Inflammatory macrophage (primary cell): Measurements from ENCODE around the gene LGALS16.
"Not testable (repeated sequence)": the region's sequence is repeated elsewhere in the genome, so short reads cannot be mapped to it uniquely, and the experiment has no call there.

Source experiments
- DNase-seq, 2 donors: peaks; one replicate each; pipeline ENCODE4 v3.0.0-alpha.2; 2020 to 2022

Gene LGALS16

GRCh38 chr19:39677961-39678889 lies 22.5 kb downstream of the LGALS16 start:
- DNase-seq = peak; percentile 36 to 51

GRCh38 chr19:39679056-39679790 lies 23.5 kb downstream of the LGALS16 start:
- no peak for DNase-seq

- no peak for DNase-seq
These were observed 24.1 kb downstream of the LGALS16 start for GRCh38 chr19:39679791-39680168.

GRCh38 chr19:39680593-39680992 lies 24.9 kb downstream of the LGALS16 start:
- no peak for DNase-seq

- no peak for DNase-seq
These were observed 25.7 kb downstream of the LGALS16 start for GRCh38 chr19:39681416-39681815.

GRCh38 chr19:39684267-39684666 lies 28.6 kb downstream of the LGALS16 start:
- DNase-seq = no peak

- DNase-seq = peak; percentile 16 to 26
These were observed 31.0 kb downstream of the LGALS16 start for GRCh38 chr19:39686739-39687138.

GRCh38 chr19:39688637-39689036 lies 32.9 kb downstream of the LGALS16 start:
- not testable (repeated sequence) for DNase-seq

GRCh38 chr19:39692166-39692565 lies 36.5 kb downstream of the LGALS16 start:
- no peak for DNase-seq

GRCh38 chr19:39692822-39693221 lies 37.1 kb downstream of the LGALS16 start:
- no peak for DNase-seq

- DNase-seq = no peak
These were observed 40.0 kb downstream of the LGALS16 start for GRCh38 chr19:39695759-39696158.

GRCh38 chr19:39696387-39696786 lies 40.7 kb downstream of the LGALS16 start:
- DNase-seq = no peak

GRCh38 chr19:39698535-39698934 lies 42.8 kb downstream of the LGALS16 start:
- DNase-seq = no peak

- DNase-seq = no peak
These were observed 45.6 kb downstream of the LGALS16 start for GRCh38 chr19:39701291-39701690.

- DNase-seq = no peak
These were observed 48.7 kb downstream of the LGALS16 start, which contains the start of gene LGALS14 for GRCh38 chr19:39704181-39705044. LGALS14 (plus strand) TSS chr19:39704481; CDS start chr19:39704529, 48 bp downstream.

GRCh38 chr19:39705578-39706188 lies 50.0 kb downstream of the LGALS16 start:
- peak; percentile 28 to 37 for DNase-seq

GRCh38 chr19:39708594-39708993 lies 52.9 kb downstream of the LGALS16 start:
- DNase-seq = no peak

GRCh38 chr19:39709026-39709872 lies 53.5 kb downstream of the LGALS16 start:
- no peak for DNase-seq
